B cell (primary cell): ENCODE measurements around the gene TSPAN10.

Experiments
- EZH2 ChIP-seq: IDR thresholded peaks from 2 replicates; pipeline ENCODE4 v1.6.1; 2012; ENCODE audit warnings: borderline replicate concordance, low read depth, mild to moderate bottlenecking, moderate library complexity, low read length; ENCODE audit not compliant: insufficient read depth, poor library complexity, severe bottlenecking
- TF ChIP-seq, protein P1 (sequence below): fragments of 200-600 bp; IDR thresholded peaks from one replicate; pipeline ENCODE4 v1.8.0; 2022; ENCODE audit warnings: antibody characterized with exemption, mild to moderate bottlenecking

DNA sequence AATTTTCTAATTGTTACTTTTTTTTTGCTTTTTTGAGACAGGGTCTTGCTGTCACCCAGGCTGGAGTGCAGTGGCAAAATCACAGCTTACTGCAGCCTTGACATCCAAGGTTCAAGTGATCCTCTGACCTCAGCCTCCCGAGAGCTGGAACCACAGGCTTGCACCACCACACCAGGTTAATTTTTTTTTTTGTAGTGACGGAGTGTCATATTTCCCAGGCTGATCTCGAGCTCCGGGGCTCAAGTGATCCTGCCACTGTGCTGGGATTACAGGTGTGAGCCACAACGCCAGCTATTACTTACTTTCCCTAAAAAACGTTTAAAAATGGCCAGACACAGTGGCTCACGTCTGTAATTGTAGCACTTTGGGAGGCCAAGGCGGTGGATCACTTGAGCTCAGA lies 6.7 kb upstream of the TSPAN10 start:
- no peak for TF ChIP-seq EZH2
- TF ChIP-seq, protein P1, sequence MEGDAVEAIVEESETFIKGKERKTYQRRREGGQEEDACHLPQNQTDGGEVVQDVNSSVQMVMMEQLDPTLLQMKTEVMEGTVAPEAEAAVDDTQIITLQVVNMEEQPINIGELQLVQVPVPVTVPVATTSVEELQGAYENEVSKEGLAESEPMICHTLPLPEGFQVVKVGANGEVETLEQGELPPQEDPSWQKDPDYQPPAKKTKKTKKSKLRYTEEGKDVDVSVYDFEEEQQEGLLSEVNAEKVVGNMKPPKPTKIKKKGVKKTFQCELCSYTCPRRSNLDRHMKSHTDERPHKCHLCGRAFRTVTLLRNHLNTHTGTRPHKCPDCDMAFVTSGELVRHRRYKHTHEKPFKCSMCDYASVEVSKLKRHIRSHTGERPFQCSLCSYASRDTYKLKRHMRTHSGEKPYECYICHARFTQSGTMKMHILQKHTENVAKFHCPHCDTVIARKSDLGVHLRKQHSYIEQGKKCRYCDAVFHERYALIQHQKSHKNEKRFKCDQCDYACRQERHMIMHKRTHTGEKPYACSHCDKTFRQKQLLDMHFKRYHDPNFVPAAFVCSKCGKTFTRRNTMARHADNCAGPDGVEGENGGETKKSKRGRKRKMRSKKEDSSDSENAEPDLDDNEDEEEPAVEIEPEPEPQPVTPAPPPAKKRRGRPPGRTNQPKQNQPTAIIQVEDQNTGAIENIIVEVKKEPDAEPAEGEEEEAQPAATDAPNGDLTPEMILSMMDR = no peak
